Fibroblast of lung (primary cell): ENCODE data around the gene MYOM1.

Experiments
- EZH2 ChIP-seq: IDR thresholded peaks from 2 replicates; pipeline ENCODE4 v1.5.1; 2012; ENCODE audit warnings: low read length, control low read depth, mild to moderate bottlenecking; ENCODE audit errors: missing control alignments
- TF ChIP-seq, protein P1 (sequence below), 2 donors: IDR thresholded peaks in 1 of 2; conservative IDR thresholded peaks in 1 of 2; 1 replicate in 1 of 2; 2 replicates in 1 of 2; pipeline ENCODE4 v1.5.1; 2011 to 2012; ENCODE audit warnings: low read length in 2 of 2, control low read depth in 1 of 2, inconsistent platforms in 1 of 2, low read depth in 1 of 2, mild to moderate bottlenecking in 1 of 2

DNA sequence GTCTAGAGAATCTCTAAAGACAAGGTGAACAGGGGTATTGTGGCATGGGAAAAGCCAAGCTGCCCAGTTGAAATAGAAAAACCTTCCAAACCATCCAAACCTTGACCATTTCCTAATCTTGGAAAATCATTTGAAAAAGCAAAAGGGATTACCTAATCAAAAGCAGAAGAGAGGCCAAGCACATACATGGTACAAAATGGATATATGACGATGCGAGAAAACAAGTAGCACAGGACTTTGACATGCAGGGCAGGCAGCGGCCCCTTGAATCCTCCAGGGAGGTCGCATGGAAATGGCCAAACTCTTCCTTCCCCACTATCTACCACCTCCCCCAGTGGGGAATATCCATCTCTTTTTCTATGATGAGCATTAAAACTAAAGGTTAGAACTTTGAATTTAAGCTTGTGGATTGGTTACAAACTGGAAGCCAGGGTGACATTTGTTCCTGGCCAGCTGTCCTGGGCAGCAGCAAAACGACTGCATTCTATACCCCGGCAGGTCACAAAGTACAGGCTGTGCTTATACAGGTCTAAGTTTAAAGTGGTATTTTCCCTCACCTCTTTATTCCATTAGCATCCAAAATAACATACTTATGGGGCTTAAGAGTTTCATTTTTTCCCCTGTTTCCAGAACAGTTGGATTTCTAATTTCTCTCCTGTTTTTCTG lies 24.7 kb downstream of the MYOM1 start:
- TF ChIP-seq EZH2 = no peak
- TF ChIP-seq, protein P1, sequence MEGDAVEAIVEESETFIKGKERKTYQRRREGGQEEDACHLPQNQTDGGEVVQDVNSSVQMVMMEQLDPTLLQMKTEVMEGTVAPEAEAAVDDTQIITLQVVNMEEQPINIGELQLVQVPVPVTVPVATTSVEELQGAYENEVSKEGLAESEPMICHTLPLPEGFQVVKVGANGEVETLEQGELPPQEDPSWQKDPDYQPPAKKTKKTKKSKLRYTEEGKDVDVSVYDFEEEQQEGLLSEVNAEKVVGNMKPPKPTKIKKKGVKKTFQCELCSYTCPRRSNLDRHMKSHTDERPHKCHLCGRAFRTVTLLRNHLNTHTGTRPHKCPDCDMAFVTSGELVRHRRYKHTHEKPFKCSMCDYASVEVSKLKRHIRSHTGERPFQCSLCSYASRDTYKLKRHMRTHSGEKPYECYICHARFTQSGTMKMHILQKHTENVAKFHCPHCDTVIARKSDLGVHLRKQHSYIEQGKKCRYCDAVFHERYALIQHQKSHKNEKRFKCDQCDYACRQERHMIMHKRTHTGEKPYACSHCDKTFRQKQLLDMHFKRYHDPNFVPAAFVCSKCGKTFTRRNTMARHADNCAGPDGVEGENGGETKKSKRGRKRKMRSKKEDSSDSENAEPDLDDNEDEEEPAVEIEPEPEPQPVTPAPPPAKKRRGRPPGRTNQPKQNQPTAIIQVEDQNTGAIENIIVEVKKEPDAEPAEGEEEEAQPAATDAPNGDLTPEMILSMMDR (conservative IDR thresholded peaks at IDR 0.05 in 1 of 2, IDR thresholded peaks at IDR 0.05 in 1 of 2; ENCODE audit: low read depth in 1 of 2, low read length in 2 of 2) = no peak
